DMS153 (cell line): ENCODE results near the gene SH3RF3.
A peak's percentile ranks its signal among the peaks of the same experiment; 100 is the strongest.

ENCODE experiments used
- DNase-seq: peaks from one replicate; lab custom pipeline; 2025; lab: John Stamatoyannopoulos, UW

The SH3RF3 gene

DNA sequence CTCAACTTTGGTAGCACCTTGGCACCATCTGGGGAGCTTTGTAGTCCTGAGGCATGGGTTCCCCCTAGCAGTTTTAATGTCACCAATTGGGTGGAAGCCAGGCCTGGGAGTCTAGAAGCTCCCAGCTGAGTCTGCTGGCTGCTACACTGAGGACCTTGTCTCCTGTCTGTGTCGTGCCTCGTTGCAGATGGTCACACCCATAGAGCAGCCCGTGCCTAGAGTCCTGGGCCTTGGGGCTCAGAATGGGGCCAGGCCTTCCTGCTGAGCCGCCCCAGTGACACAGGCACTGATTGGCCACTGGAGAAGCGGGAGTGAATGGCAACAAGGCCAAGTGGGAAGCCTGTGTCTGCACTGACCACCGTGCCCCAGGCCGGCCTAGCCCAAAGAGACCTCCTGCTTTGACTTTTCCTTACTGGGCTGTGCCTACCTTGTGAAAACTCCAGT lies 113.2 kb downstream of the SH3RF3 start:
- no peak for DNase-seq

DNA sequence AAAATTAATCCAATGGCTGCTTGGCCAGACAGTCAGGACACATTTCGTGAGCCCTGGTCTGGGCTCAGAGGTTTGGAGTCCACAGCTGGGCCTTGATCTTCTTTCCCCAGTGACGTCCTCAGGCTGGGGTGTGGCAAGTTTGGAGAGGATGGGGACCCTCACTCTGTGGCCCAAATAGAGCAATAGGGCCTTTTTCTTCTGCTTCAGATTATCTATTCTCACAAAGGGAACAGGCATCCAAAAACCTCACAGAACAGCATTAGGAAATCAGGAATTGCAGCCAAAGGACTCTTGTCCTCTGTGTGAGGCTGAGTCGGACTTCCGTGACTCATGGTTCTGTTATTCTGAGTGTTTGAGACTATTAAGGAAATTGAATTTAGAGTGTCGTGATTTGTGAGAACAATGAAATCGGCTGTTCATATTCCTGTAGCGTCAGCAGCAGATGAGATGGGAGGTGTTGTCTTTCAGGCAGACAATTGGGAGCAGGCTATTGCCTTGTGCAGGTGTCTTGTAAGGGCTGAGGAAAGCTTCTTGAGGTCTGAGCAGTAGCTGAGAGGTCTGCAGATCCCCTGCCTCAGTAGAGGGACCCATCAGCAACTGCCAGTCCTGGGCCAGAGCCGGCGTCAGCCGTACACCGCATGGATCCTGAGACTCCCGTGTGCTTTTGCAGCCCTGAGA lies 113.8 kb downstream of the SH3RF3 start:
- DNase-seq: no peak

DNA sequence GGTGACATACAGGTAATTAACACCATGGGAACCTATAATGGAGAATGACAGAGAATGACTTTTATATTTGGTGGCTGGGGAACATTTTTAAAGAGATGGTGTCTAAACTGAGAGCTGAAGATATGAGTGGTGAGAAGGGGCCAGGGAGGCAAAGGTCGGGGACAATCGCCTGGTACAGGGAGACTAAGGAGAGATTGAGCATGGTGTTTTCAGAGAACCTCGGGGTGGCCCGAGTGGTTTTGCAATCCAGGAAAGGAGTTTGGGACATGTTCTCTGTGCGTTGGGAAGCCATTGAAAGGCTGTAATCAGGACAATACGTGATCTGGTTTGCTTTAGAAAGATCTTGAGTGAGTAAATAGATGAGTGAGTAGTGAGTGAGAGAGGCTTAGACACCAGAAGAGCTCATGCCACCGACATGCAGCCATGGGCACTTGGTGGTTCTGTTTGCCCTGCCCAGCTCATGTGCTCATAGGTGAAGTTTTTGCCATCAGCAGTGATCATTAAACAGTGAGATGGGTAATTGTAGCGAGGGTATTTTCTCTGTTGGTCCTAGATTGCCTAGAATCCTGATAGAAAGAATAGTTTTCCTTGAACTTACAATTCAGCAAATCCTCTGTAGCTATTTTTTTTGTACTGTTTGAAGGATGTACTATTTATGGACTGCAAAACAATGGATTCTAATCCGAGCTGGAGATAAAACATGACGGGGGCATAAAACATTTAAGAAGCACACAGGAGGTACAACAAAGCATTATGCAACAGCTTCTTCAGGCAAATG lies 114.7 kb downstream of the SH3RF3 start:
- DNase-seq: no peak

DNA sequence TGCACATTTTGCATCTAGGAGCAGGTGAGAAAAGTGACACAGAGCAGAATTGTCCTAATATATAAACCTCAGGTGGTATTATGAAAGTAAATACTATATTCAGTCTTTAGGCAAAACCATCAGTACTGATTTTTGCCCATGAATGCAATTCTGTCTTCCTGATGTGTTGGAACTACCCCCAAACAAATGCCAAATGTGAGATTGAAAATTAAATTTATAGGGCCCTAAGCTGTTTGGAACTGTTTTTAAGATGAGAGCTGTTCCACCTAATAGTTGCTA lies 115.2 kb downstream of the SH3RF3 start:
- DNase-seq: no peak

DNA sequence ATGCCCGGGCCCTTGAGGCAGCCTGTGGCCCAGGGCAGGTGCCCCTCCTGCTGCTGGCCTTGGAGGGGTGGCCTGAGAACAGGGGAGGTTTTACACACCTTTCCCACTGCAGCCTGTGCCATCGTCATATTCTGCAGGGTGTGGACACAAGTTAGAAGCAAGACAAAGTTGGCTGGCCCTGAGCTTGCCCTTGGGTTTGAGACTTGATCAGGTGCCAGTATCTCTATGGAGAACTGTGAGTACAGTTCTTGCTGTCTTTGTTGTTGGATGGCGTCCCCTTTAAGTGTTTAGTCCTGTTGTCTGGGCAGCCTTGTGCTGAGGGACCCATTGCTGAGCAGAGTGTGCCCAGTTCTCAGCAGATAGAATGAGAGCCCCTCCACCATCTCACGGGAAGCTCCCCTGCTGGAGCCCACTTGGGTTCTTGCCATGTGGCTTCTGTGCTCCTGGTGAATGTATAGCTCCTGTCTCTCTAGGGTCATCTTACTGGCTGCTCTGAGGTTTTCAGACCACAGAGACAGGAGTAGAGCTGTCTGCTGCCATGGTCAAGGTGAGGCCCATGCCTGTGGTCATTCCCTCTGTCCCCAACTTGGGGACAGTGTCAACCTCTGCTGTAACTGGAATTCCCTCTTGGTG lies 115.9 kb downstream of the SH3RF3 start:
- no peak for DNase-seq

DNA sequence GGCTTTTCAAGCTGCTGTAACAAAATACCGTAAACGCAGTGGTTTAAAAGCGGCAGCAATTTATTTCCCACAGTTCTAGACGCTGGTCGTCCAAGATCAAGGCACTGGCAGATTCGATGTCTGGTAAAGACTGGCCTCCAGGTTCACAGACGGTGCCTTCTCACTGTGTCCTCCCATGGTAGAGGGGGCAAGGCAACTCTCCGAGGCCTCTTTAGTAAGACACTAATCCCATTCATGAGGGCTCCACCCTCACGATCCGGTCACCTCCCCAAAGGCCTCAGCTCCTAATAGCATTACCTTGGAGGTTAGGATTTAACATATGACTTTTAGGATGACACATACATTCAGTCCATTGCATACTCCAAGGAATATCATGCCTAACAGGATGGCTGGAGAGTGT lies 117.2 kb downstream of the SH3RF3 start:
- DNase-seq: no peak

DNA sequence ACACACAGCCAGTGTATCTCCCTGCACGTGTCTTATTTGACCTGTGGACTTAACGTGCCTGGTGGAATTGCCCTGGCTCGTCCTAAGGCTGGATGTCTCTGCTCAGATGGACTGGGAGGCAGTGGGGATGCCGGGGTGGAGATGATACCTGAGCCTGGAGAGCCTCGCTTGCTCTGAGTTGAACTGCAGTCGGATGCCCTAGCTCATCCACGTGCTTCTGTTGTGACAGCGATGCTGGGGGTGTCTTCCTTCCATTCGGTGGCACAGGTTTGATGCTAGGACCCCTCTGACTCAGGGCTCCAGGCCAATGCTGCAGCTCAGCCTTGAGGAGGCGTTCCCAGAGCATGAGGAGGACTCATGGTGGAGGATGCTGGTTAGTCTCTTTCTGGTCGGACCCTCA lies 117.6 kb downstream of the SH3RF3 start:
- DNase-seq: no peak

DNA sequence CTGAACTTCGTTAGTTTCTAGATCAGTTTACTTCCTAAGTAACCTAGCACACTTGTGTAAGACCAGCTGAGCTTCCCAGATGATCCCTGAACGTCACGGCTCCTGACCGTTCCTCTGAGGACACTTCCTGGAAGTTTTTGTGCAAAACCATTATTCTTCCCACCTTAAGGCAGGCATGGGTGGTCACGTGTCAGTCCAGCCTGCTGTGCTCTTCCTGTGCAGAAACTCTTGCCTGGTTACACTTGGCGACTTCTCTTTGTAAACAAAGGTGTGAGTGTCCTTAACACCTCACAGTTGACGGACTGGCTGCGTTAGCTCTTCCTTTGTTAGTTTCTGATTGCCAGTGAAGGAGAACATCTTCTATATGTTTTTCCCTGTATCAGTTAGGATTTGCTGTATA lies 118.3 kb downstream of the SH3RF3 start:
- peak; percentile 8 for DNase-seq

DNA sequence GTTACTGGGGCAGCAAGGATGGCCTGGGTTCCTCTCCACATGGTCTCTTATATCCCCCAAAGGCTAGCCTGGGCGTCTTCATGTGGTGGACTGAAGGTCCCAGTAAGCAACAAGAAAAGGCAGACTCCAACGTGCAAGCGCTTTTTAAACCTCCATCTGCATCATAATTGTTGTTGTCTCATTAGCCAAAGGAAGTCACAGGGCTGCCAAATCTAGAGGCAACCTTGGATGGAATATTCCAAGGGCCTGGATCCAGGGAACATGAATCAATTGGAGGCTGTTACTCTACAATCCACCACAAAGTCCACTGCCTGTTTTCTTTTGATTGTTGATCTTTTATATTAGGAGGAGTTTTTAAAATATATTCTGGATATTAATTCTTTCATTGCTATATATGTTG lies 118.8 kb downstream of the SH3RF3 start:
- DNase-seq: no peak

DNA sequence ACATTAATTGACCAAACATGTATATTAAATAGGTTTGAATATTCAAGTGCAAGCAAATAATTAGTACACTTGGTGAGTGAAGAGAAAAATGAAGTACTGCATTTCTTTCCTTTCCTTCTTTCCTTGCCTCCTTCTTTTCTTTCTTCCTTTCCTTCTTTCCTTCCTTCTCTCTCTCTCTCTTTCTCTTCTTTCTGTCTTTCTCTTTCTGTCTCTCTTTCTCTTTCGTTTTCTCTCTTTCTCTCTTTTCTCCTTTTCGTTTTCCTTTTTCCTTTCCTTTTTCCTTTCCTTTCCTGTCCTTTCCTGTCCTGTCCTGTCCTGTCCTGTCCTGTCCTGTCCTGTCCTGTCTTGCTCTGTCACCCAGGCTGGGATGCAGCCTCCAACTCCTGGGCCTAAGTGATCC lies 119.6 kb downstream of the SH3RF3 start:
- no peak for DNase-seq

DNA sequence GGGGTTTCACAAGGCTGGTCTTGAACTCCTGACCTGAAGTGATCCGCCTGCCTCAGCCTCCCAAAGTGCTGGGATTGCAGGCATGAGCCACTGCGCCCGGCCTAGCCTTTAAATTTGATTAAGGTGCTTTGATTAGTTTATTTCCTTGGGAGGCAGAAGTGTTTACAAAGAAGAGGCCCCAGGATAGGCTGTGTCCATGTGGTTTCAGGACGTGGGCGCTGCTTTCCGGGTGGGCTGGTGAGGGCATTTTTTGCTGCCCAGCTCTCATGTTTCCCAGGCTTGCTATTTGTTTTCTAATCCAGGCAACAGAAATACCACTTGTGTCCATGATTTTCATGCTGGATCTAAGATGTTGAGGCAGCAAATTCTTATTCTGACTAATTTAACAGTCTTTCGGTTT lies 124.2 kb downstream of the SH3RF3 start:
- DNase-seq: no peak

DNA sequence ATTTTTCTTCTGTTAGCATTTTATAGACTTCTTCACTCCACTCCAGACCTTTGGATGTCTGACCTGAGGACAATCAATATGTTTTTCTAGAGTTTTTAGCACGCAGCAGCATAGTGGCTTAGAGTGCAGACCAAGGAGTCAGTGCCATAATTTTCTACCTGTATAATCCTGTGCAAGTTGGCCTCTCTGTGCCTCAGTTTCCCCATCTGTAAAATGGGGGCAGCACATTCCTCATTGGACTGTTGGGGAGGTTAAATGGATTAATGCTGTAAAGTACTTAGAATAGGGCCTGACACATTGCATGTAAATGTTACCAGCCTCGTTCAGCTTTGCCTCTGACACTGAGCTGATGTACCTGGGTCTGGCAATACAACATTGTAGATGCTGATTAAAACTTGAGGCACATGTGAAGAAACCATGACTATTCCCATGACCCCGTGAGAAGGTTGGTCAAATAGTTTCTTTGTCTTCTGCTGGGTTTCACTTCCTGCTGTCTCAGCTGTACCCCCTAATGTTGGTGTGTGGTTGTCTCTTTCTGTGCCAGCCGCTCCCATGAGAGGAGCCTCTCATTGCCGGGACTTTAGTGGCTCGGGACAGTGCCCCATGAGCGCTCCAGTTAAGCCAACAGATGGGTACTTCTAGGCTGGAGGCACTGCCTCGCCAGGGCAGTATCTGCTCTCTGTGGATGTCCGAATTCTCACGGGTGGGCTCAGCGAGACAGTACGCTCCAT lies 125.3 kb downstream of the SH3RF3 start:
- DNase-seq: no peak

DNA sequence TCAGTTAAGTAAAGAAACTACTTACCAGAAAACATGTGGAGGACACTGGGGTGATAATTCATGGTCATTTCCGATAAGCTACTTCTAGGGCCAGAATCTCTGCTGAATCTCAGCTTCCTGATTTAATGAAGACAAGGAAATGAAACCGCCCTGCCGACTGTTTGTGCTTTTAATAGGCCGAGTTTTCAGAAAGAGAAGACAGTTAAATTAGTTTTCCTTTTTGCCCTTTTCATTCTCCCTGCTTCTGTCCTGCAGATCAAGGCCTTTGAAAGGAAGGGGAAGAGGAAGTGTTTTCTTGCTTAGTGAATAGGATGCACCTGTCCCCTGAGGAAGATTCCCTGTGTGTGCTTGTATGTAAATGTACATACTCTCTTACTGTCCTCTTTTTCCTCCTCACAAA lies 126.6 kb downstream of the SH3RF3 start:
- DNase-seq: no peak

DNA sequence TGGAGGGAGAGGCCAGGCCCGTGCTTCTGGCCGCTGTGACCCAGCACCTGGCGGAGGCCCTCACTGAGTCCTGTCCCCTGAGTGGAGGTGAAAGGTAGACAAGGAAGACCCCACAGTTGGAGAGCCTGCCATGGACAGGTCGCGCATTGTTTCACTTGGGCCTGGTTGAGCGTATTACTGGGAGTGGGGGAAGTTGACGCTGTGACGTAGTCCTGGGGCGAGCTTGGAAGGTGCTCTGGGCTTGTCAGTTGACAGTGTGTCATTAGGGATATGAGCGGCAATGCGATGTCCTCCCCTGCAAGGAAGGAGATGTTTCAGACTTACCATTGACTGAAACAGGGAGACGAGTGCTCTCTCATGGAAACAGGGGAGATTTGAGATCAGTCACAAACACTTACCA lies 127.1 kb downstream of the SH3RF3 start:
- DNase-seq: no peak

DNA sequence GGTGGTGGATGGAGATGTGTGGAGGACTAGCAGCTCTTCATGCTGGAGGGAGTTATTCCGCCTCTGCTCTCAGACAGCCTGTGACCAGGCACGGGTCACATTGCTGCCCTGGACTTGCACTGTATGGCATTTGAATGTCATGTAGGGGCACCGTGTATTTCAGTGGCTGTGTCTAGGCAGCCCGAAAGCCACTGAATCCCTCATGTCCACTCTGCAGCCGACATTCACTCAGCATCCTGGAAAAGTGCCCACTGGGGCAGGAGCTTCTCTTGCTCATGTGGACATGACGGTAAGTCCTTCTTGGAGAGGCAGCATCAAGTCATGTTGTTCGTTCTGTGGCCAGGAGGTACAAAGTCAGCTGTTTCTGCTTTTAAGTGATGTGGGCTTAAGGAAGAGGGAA lies 127.9 kb downstream of the SH3RF3 start:
- no peak for DNase-seq

DNA sequence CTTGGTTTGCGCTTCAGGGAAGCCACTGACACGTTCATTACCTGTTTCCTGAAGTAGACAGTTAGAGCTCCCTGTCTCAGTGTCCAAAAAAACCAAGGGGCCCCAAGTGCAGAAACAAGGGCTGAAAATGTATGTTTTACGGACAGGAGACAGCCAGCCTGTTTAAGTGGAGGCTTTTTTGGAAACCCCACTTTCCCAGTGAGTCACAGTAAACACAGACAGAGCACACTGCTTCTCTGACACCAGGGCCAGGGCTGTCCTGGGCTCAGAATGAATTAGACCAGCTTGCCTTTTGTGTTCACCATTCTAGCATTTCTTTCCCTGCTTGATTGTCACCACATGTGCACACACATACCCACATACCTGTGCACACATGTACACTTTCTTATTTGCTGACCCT lies 128.6 kb downstream of the SH3RF3 start:
- no peak for DNase-seq

DNA sequence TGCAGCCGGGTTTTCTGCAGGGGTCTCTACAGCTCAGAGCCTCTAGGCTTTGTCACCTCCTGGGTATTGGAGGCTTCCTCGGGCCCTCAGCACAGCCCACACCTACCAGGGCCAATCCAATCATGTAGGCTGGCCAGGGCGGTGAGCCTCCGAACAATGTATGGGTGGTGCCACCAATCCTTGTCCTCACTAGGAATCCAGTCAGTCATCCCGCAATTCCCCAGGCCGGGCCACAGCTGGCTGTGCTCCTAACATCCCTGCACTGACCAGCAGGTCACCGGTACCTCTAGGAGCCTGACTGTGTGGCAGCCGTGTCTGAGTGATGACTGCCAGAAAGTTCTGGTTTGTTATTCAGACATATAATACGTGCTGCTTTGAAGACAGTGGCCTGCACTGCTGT lies 129.4 kb downstream of the SH3RF3 start:
- no peak for DNase-seq

DNA sequence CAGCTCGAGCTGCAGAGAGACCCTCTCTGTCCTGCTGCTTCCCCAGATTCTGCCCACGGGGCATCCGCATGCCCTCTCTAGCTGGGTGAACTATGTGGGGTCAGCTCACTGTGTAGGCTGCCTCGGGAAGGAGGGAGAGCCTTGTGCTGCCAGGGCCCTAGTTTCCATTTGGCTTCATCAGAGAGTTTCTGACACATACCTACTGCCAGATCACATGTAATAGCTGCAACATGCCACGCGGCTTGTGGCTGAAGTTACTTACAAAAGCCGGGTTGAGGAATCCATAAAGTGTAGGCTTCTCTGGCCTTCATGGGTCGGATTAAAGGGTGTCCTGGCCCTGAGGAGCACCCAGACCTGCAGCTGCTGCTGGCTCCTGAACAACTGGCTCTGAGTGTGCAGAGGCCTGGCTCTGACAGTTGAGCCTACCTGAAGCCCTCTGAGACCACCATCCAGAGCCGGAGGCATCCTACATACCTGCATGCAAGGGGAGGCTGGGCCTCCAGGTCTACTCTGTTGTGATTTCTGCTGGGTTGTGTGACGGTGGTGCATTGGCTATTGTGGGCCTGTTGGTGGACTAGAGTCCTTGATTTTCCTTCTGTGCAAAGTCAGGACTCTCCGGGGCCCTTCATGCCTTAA lies 130.0 kb downstream of the SH3RF3 start:
- DNase-seq: no peak

DNA sequence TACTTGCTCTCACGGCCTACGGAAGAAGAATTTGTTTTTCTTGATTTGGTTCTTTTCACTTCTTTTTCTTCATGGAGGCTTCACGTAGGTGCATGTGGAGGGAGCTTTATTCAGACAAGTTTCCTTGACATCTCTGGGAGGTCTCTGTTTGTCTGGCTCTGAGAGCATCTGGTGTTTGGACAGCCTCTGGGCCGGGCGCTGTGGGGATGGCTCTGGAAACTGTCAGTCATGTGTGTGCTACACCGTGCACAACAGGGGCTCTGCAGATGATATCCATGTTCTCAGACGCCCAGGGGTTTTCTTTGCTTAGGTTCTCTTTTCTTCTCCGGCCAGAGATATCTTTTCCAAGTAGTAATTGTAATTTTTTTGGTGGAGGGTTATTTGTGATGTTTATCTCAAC lies 130.7 kb downstream of the SH3RF3 start:
- DNase-seq: no peak

DNA sequence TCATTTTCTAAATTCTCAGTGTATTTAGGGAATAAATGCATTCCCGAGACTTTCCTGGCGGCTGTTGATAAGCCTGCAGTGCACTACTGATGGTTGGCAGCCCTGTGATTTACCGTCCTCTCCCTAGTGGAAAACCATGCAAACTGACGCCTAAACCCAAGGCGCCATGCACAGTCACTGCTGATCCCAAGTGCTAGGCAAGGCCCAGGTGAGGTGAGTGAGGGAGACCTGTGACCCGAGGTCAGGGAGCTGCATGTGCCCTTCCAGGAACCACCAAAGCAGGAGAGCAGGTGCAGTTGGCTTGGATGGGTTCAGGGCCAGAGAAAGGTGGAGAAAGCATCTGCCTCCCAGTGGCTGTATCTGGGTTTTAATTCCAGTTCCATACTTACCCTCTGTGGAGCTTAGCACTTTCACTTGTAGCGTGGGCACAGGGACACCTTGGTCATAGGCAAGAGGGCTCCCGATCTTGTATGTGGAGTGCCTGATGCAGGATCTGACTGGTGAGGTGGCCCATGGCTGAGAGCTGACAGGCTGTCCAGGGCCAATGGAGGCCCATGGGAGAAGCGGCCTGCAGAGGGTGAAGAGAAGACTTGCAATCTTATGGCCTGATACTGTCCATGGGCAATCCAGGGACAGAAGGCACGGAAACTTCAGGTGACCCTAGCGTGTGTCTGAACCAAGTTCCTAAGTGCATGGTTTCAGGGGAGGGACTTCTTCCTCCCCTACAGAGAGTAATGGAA lies 131.3 kb downstream of the SH3RF3 start:
- no peak for DNase-seq

DNA sequence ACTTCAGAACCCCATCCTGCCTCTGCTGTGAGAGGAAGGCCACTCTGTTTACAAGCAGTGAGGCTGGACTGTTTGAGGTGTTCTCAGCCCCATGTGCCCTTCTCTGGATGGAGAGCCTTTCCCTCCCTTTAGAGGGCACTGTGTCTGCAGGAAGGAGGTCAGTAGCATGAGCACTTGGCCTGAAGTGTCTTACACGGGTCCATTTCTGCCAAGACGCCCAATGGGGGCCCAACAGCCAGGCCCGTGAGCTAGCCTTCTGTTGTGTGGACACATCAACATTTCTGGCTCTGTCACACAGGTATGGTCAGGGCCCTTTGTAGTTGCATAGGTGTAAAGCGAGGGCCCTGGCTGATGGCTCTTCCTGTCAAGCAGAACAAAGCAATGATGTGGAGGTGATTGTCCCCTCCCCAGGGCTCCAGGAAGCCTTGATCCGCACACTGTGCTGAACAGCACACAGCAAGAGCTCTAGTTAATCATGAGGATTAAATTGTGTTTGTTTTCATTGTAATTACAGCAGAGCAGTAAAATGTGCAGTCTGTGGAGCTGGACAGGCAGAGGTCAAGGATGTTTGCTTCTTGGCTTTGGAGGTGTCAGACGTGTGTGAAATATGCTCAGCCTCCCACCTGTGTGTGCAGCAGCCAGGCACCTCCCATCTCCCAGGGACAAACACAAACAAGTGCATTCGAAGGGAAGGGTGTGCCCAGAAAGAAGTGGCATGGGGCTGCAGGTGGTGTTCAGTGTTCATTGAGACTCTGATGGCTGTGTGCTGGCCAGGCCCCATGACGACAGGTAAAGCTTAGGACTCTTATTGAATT lies 132.1 kb downstream of the SH3RF3 start:
- peak; percentile 91 for DNase-seq
